SHP77 (cell line): Measurements from ENCODE around the gene OR2A14.
"Not testable (repeated sequence)": the region's sequence is repeated elsewhere in the genome, so short reads cannot be mapped to it uniquely, and the experiment has no call there.

ENCODE experiments used
- DNase-seq, 2 experiments: peaks; one replicate each; lab custom pipeline; 2025; lab: John Stamatoyannopoulos, UW

The OR2A14 gene

GRCh38 chr7:144122876-144123275 lies at the start of gene OR2A14:
Gene OR2A14 (plus strand): TSS chr7:144123176. CDS start chr7:144129113, 5,937 bp downstream.
- no peak for DNase-seq

DNA sequence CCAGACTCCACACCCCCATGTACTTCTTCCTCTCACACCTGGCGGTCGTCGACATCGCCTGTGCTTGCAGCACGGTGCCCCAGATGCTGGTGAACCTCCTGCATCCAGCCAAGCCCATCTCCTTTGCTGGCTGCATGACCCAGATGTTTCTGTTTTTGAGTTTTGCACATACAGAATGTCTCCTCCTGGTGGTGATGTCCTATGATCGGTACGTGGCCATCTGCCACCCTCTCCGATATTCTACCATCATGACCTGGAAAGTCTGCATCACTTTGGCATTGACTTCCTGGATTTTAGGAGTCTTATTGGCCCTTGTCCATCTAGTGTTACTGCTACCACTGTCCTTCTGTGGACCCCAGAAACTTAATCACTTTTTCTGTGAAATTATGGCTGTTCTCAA lies 48.6 kb upstream of the OR2A14 start:
- DNase-seq: no peak

DNA sequence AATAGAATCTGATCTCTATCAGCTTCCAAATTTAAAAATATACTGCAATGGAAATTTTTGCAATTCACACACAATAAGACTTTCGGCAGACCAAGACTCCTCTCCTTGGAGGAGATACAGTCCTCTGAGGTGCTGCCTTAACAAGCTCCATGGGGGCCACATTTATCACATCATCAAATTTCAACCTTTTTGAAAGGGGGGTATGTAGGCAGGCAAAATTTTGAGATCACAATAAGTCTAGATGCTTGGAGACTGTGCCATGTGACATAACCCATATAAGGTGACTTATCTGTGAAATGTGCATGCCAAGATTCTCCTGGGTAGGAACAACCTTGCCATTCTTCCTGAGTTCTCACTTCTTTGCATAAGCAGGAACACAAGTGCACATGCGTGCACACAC lies 37.0 kb upstream of the OR2A14 start, which contains the start of gene OR2A12:
TSS of gene OR2A12 (plus strand) at position 301 of the 400 bp plus-strand sequence. CDS start 8,830 bp downstream, outside the sequence.
- DNase-seq: no peak

GRCh38 chr7:144086730-144087129 lies 36.2 kb upstream of the OR2A14 start:
- no peak for DNase-seq

GRCh38 chr7:144087230-144087629 lies 35.7 kb upstream of the OR2A14 start:
- DNase-seq: no peak

GRCh38 chr7:144090667-144091066 lies 32.3 kb upstream of the OR2A14 start:
- DNase-seq: no peak

DNA sequence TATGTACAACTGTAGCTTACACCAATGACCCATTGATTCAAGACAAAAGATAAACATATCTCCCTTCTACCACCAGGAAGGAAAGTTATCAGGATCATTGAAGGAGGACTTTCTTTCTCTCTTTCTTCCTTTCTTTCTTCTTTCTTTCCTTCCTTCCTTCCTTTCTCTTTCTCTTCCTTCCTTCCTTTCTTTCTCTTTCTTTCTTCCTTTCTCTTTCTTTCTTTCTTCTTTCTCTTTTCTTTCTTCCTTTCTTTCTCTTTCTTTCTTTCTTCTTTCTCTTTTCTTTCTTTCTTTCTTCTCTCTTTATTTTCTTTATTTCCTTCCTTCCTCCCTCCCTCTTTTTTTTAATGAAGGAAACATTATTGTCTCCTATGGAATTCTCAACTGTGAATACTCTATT lies 24.2 kb upstream of the OR2A14 start:
- DNase-seq: no peak

- no peak for DNase-seq
These were observed 22.4 kb upstream of the OR2A14 start for GRCh38 chr7:144100607-144101006.

DNA sequence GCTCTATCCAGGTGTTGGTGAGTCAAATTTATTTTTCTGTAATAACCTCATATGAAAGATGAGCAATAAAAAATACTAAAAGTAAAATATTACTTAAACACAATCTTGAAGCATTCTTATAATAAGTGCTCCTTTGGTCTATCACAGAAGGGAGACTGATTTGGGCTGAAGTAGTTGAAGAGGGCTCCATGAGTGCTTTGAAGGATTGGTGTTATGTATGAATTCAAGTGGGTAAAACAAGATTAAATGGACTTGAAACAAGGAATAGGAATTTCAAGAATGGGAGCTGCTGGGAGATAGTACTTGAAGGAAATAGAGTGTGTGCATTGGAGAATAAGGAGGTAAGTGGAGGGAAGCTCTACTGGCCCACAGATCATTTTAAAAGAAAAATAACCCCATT lies 20.9 kb upstream of the OR2A14 start:
- no peak for DNase-seq

GRCh38 chr7:144105211-144105610 lies 17.8 kb upstream of the OR2A14 start:
- DNase-seq: no peak

DNA sequence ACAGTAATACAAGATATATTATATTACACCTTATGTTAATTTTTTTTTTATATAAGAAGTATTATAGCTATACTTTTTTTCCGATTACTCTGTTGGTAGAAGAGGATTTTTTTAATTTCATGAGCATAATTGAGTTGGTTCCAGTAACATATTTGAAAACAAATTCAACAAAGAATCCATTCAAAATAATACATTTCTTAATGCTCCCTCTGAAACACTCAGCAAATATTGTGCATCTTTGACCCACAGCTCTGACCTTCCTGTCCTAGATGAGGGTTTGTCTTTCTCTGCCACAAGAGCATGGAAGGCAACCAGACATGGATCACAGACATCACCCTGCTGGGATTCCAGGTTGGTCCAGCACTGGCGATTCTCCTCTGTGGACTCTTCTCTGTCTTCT lies 13.7 kb upstream of the OR2A14 start, which contains the start of gene OR2A2:
TSS of gene OR2A2 (plus strand) at position 301 of the 400 bp plus-strand sequence. CDS start at position 301, 0 bp downstream.
- DNase-seq: no peak

DNA sequence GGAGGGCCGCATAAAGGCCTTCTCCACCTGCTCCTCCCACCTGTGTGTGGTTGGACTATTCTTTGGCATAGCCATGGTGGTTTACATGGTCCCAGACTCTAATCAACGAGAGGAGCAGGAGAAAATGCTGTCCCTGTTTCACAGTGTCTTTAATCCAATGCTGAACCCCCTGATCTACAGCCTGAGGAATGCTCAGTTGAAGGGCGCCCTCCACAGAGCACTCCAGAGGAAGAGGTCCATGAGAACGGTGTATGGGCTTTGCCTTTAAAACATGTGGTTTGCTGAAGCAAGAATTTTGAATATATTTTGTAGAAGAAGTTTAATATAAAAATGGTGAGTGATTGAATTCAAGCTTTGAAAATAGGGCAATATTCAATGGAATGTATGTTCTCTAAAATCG lies 12.7 kb upstream of the OR2A14 start:
- DNase-seq: no peak

- DNase-seq: no peak
These were observed 9.3 kb upstream of the OR2A14 start for GRCh38 chr7:144113651-144114050.

DNA sequence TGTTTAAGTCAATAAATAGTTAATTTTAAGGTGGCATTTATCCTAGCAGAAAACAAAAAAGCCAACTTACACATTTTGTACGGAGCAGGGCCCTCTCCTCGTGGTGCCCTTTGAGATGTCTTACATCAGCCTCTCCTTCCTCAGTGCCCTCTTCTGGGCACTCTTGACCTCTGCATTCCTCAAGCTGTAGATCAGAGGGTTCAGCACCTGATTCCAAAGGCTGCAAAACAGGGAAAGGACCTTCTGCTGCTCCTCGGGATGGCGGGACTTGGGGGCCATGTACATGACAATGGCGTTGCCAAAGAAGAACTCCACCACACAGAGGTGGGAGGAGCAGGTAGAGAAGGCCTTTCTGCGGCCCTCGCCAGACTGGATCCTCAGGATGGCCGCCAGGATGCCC lies 4.6 kb upstream of the OR2A14 start:
- DNase-seq: no peak

GRCh38 chr7:144127714-144128334 lies 4.8 kb downstream of the OR2A14 start:
- peak; percentile 67 to 83 for DNase-seq

GRCh38 chr7:144129601-144130000 lies 6.6 kb downstream of the OR2A14 start:
- not testable (repeated sequence) for DNase-seq

DNA sequence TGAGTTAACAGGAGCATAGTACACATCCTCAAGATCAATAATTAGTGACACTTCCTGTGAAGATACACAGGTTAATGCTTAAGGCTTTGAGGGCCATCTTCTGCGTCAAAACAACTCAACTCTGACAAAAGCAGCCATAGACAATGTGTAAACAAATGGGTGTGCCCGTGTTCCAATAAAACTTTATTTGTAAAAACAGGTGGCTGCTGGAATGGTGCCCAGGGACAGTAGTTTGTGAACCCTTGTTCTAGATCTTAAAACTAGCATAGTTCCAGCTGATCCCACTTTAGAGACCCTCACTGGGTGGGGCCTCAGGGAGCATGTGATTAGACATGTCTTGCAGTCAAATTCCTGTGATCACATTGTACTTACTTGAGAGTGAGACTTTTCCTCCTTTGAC lies 7.8 kb downstream of the OR2A14 start:
- DNase-seq: no peak

DNA sequence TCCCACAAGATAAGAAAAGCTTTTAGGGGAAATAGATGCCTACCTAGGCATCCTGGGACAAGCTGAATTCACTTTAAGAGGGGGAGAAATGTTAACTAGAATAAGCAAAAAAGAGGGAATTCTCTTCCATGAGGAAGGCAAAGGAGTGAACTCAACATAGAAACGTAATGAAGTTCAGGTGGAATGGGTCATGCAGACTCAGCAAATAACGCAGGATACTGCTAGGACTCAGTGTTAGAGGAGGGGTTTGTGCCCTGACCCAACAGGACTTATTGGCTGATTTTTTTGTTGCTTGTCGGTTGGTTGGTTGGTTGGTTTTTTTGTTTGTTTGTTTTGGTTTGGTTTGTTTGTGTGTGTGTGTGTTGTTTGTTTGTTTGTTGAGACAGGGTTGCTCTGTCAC lies 9.3 kb downstream of the OR2A14 start:
- DNase-seq: no peak

GRCh38 chr7:144133307-144133706 lies 10.3 kb downstream of the OR2A14 start:
- DNase-seq: no peak

- DNase-seq: no peak
These were observed 11.1 kb downstream of the OR2A14 start for GRCh38 chr7:144134116-144134515.

DNA sequence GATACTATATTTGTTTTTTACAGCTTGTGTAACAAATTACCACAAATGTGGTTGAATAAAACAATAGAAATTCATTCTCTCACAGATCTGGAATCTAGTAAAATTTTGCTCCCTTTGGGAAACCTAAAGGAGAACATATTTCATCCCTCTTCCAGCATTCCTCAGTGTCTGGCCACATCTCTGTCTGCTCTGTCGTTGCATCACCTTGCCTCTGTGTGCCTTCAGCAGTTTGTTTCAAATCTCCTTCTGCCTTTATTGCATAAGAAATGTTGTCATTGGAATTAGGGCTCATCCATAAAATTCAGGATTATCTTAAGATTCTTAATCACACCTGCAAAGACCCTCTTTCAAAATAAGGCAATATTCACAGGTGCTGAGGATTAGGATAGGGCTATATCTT lies 14.5 kb downstream of the OR2A14 start:
- DNase-seq: no peak

GRCh38 chr7:144142187-144142586 lies 19.2 kb downstream of the OR2A14 start:
- no peak for DNase-seq

DNA sequence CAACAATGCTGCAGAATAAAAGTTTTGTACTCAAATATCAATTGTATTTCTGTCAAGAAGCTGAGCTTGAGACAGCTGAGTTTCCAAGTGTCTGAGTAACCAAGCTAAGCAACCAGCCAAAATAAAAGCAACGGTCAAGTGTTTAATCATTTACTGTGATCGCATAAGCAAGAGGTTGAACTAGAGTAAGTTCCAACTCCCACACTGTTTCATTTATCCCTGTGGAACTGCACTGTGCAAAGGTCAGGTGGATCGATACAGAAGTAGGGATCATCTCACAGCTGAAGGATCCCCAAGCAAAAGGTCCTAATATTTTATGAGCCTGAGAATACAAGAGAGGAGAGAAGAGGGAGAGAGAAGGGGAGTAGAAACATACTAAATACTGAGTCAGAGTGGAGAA lies 21.4 kb downstream of the OR2A14 start:
- no peak for DNase-seq

DNA sequence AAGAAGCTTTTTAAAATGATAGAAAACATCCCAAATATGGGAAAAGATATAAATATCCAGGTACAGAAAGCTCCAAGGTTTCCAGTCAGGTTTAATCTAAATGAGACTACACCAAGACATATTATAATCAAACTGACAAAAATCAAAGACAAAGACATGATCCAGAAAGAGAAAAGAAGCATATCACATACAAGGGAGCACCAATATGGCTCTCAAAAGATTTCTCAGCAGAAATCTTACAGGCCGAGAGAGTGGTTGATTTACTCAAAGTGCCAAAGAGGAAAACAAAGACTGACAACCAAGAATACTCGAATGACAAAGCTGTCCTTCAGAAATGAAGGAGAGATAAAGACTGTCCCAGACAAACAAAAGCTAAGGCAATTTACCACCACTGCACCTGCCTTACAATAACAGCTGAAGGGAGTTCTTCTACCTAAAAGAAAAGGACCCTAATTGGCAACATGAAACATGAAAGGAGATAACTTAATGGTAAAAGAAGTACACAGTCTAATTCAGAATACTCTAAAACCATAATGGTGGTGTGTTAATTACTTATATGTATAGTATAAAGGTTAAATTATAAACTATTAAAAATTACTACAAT lies 25.4 kb downstream of the OR2A14 start:
- DNase-seq: no peak
